Stimulated activated effector memory CD8-positive, alpha-beta T cell treated with anti-CD3 and anti-CD28 coated beads, Interleukin-12 subunit alpha, Interleukin-12 subunit beta, amount 100 ng/mL, for 72 hours (primary cell): ENCODE results near the gene APOL3.
"Not testable (repeated sequence)": the region's sequence is repeated elsewhere in the genome, so short reads cannot be mapped to it uniquely, and the experiment has no call there.

Experiments
- ATAC-seq: fragments of 150-1000 bp; cut with Tn5 transposase; 2 replicates; pipeline ENCODE4 v1.10.0; 2021
- DNase-seq, 2 donors: peaks; one replicate each; pipeline ENCODE4 v3.0.0; 2021 to 2022; ENCODE audit warnings: low spot score in 2 of 2
- H3K27ac Mint-ChIP-seq: one replicate; pipeline ENCODE4 v1.8.0; 2022; ENCODE audit warnings: mild to moderate bottlenecking, mixed read lengths
- H3K36me3 Mint-ChIP-seq: one replicate; pipeline ENCODE4 v1.8.0; 2022; ENCODE audit warnings: mild to moderate bottlenecking, mixed read lengths
- H3K4me1 Mint-ChIP-seq: one replicate; pipeline ENCODE4 v1.8.0; 2022; ENCODE audit warnings: mixed read lengths
- H3K4me3 Mint-ChIP-seq: one replicate; pipeline ENCODE4 v1.8.0; 2022; ENCODE audit warnings: mild to moderate bottlenecking, mixed read lengths
- H3K9me3 Mint-ChIP-seq: one replicate; pipeline ENCODE4 v1.8.0; 2022; ENCODE audit warnings: mixed read lengths

The APOL3 gene

DNA sequence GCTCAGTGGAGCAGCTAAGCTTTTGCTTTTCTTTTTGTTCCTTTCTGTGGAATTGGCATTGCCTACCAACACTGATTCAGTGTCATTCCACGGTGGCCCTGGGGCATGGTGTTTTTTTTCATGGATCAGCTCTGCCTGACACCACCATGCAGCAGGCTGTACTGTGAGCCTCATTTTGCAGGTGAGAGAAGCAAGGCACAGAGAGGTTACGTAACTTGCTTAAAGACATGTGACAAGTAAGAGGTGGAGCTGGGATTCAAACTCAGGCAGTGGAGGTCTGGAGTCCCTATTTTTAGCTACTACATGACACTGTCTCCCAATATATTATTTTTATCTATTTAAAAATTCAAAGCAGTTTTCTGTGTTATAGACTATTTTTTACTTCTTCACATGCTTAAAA, 44.4 kb downstream of the APOL3 start:
- Mint-ChIP-seq H3K27ac (no peak overlapping the region), H3K9me3 (no peaks in the 10 kb centered on the region), H3K36me3 (no peaks in the 10 kb centered on the region), H3K4me3 (no peak overlapping the region), H3K4me1 (no peaks in the 10 kb centered on the region)
- DNase-seq (no peak), ATAC-seq (no peak)

DNA sequence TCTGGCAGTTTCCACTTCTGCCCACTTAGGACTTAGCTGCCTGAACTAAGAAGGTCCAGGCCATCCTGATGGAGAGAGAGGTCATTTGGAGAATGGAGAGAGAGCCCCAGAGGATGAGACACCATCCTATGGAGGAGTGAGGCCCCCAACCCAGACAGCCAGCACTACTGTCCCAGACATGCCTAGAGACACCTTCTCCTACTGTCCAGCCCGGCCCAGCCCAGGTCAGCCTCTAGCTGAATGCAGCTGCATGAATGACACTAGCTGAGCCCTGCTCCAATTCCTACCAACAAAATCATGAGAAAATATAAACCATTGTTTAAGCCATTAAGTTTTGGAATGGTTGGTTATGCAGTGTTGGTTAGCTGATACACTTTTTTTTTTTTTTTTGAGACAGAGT, 47.4 kb downstream of the APOL3 start:
- no peak overlapping the region for H3K4me3 Mint-ChIP-seq
- no peaks in the 10 kb centered on the region for H3K9me3 Mint-ChIP-seq
- DNase-seq = no peak
- no peaks in the 10 kb centered on the region for H3K4me1 Mint-ChIP-seq
- no peak overlapping the region for H3K27ac Mint-ChIP-seq
- no peak for ATAC-seq
- H3K36me3 Mint-ChIP-seq = no peaks in the 10 kb centered on the region

DNA sequence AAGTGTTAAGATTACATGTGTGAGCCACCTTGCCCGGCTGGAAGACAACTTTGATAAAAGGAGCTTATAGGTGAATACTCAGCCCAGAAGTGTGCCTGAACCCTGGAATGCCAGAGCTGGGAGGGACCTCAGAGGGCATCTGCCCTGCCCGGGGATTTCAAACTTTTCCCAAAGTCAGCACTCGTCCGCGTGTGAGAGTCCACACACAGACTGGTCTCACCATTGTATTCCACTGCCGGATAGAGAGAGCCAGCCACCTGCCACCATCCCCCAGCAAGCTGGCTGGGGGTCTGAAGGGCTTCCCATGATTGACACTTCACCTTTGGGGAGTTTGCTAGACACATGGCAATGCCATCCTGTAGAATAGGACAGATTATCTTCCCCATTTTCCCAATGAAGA, 49.2 kb downstream of the APOL3 start:
- Mint-ChIP-seq H3K4me1 (no peaks in the 10 kb centered on the region), H3K4me3 (no peak overlapping the region), H3K9me3 (no peaks in the 10 kb centered on the region), H3K27ac (no peak overlapping the region), H3K36me3 (no peaks in the 10 kb centered on the region)
- DNase-seq (no peak), ATAC-seq (no peak)

DNA sequence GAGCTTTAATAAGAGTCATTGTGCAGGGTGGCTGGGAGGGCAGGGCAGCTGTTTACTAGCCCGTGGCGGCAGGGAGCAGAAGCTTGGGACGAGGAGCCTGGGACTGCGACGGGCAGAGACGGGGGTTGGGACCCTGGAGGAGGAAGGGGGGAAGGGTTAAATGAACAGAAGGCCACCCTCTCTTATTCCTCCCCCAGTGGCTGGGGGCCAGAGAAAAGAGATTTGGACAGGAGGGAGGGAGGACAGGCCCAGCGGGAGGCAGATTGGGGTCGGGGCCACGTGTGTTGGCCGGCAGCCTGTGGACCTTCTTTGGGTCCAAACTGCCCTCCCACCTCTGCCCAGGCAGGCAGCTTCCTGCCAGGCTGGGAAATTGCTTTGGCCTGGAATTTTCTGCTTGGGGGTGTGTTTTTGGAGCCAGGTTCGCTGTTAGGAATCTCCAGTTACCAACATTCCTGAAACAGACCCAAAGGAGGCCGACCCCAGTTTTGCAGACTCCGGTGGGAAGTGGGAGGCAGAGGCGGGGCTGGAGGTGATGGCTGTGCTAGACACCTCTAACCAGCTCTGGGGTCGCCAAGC, 50.2 kb downstream of the APOL3 start:
- Mint-ChIP-seq H3K9me3 (no peaks in the 10 kb centered on the region), H3K27ac (peak overlapping the region; percentile 81), H3K36me3 (no peaks in the 10 kb centered on the region), H3K4me3 (no peak overlapping the region), H3K4me1 (no peaks in the 10 kb centered on the region)
- DNase-seq (no peak), ATAC-seq (no peak)

DNA sequence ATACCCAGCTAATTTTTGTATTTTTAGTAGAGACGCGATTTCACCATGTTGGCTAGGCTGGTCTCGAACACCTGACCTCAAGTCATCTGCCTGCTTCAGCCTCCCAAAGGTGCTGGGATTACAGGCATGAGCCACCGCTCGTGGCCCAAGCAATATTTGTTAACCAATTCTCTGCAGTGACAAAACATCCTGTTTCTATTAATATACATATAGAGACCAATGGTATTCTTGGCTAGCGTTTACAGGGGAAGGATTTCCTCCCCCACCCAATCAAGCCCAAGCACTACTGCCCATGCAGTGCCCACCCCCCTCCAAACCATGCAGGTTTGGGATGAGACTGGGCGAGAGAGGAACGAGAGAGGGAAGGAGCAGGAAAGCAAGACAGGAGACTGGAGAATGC, 53.1 kb downstream of the APOL3 start:
- no peaks in the 10 kb centered on the region for H3K36me3 Mint-ChIP-seq
- ATAC-seq = no peak
- no peaks in the 10 kb centered on the region for H3K9me3 Mint-ChIP-seq
- no peak for DNase-seq
- no peaks in the 10 kb centered on the region for H3K4me1 Mint-ChIP-seq
- H3K4me3 Mint-ChIP-seq = no peak overlapping the region
- no peak overlapping the region for H3K27ac Mint-ChIP-seq

DNA sequence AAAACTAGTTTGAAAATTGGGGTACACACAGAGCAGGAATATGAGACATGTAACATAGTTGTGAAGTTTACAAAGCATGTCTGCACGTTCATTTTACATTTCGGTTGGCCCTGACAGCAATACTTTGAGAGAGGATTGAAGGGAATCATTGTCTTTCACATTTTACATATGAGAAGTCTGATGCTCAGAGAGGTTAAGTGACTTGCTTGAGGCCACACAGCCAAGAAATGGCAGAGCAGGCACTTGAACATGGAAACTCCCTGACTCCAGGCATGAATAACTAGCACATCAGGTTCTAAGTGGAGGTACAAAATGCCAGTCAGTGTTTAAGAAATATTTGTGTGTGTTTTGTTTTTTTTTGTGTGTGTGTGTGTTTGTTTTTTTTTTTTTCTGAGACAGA, 53.6 kb downstream of the APOL3 start:
- Mint-ChIP-seq H3K9me3 (no peaks in the 10 kb centered on the region), H3K4me1 (no peaks in the 10 kb centered on the region), H3K27ac (no peak overlapping the region), H3K36me3 (no peaks in the 10 kb centered on the region), H3K4me3 (no peak overlapping the region)
- DNase-seq = no peak
- no peak for ATAC-seq

DNA sequence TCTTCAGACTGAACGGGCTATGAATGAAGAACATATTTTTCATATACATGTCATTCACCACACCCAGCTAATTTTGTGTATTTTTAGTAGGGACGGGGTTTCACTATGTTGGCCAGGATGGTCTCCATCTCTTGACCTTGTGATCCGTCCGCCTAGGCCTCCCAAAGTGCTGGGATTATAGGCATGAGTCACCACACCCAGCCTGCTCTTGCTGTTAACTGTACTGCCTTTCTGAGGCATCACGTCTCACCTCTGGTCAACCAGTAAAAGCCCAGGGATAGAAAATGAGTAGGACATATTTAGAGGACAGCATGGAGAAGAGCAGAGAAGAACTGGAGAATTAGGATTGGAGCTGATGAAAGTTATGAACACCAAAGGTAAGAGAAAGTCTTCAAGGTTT, 55.6 kb downstream of the APOL3 start:
- H3K27ac Mint-ChIP-seq = no peak overlapping the region
- DNase-seq (no peak), ATAC-seq (no peak)
- H3K9me3 Mint-ChIP-seq = no peaks in the 10 kb centered on the region
- no peaks in the 10 kb centered on the region for H3K4me1 Mint-ChIP-seq
- no peak overlapping the region for H3K4me3 Mint-ChIP-seq
- H3K36me3 Mint-ChIP-seq = no peaks in the 10 kb centered on the region

DNA sequence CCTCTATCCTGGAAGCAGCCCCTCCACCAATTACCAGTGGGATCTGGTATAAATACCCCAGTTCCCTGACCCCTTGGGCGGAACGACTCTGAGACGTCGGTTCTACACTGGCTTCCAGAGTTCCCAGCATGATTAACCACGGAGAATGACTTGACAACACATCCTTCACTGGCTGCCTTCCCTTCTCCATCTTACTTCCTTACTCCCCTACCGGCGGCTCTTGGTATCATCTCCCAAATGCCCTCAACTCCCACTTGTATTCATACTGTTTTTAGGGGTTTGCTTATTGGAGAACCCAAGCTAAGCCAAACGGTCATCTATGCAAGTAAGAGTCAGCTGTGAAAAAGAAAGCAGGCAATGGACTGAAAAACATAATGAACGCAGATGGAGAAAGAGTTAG, 56.1 kb downstream of the APOL3 start:
- Mint-ChIP-seq H3K9me3 (no peaks in the 10 kb centered on the region), H3K4me1 (no peaks in the 10 kb centered on the region), H3K27ac (no peak overlapping the region), H3K4me3 (no peak overlapping the region), H3K36me3 (no peaks in the 10 kb centered on the region)
- ATAC-seq (no peak), DNase-seq (no peak)

DNA sequence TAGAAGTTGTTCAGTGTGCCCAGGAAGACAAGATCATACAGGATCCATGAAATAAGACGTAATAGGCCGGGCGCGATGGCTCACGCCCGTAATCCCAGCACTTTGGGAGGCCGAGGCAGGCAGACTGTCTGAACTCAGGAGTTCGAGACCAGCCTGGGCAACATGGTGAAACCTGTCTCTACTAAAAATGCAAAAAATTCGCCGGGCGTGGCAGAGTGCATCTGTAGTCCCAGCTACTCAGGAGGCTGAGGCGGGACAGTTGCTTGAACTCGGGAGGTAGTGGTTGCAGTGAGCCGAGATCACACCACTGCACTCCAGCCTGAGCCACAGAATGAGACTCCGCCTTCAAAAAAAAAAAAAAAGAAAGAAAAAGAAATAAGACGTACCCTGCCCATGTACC, 56.7 kb downstream of the APOL3 start:
- DNase-seq (no peak), ATAC-seq (no peak)
- no peak overlapping the region for H3K4me3 Mint-ChIP-seq
- H3K4me1 Mint-ChIP-seq = no peaks in the 10 kb centered on the region
- H3K36me3 Mint-ChIP-seq = no peaks in the 10 kb centered on the region
- H3K9me3 Mint-ChIP-seq = no peaks in the 10 kb centered on the region
- H3K27ac Mint-ChIP-seq = no peak overlapping the region

DNA sequence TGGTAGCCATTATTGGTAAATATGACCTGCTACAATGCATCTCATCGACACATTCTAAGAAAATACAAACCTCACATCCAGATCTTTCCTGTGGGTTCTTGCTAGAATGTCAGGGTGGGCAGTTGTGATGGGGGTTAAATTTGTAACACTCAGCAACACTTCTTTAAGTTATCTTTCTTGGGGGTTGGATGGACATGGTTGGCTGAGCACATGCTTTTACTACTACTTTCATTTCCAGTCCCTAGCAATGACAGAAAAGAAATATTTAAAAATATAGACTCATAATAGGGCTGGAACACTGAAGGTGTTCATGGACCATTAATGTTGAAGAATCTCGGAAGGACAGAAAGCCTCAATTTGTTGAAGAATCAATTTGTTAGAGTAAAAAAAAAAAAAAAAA, 57.6 kb downstream of the APOL3 start:
- no peak for ATAC-seq

DNA sequence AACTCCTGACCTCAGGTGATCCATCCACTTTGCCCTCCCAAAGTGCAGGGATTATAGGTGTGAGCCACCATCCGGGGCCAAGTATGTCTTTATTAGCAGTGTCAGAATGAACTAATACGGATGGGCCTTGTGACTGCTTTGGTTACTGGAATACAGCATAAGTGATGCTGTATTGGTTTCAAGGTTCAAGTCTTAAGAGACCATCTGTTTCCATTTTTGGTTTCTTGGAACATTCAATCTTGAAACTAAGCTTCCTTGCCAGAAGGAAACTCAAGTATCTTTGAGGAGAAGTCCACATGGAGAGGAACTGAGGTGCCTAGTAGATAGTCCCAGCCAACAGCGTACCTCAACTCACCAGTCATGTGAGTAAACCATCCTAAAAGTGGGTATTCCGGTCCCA, 58.8 kb downstream of the APOL3 start:
- DNase-seq = no peak
- Mint-ChIP-seq H3K4me1 (no peaks in the 10 kb centered on the region), H3K27ac (no peak overlapping the region), H3K4me3 (no peak overlapping the region), H3K9me3 (no peaks in the 10 kb centered on the region), H3K36me3 (no peaks in the 10 kb centered on the region)
- no peak for ATAC-seq

More for the DNA sequence above, 57.6 kb downstream of the APOL3 start:
- Mint-ChIP-seq H3K27ac (no peak overlapping the region), H3K4me1 (no peaks in the 10 kb centered on the region), H3K9me3 (no peaks in the 10 kb centered on the region), H3K4me3 (no peak overlapping the region), H3K36me3 (no peaks in the 10 kb centered on the region)
- no peak for DNase-seq

DNA sequence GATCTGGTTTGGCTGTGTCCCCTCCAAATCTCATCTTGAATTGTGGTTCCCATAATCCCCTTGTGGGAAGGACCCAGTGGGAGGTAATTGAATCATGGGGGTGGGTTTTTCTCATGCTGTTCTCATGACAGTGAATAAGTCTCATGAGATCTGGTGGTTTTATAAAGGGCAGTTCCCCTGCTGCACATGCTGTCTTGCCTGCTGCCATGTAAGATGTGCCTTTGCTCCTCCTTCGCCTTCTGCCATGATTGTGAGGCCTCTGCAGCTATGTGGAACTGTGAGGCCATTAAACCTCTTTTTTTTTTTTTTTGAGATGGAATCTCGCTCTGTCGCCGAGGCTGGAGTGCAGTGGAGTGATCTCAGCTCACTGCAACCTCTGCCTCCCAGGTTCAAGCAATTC, 59.6 kb downstream of the APOL3 start:
- H3K9me3 Mint-ChIP-seq, H3K27ac Mint-ChIP-seq, H3K4me1 Mint-ChIP-seq, DNase-seq, ATAC-seq, H3K36me3 Mint-ChIP-seq, H3K4me3 Mint-ChIP-seq: not testable (repeated sequence)

DNA sequence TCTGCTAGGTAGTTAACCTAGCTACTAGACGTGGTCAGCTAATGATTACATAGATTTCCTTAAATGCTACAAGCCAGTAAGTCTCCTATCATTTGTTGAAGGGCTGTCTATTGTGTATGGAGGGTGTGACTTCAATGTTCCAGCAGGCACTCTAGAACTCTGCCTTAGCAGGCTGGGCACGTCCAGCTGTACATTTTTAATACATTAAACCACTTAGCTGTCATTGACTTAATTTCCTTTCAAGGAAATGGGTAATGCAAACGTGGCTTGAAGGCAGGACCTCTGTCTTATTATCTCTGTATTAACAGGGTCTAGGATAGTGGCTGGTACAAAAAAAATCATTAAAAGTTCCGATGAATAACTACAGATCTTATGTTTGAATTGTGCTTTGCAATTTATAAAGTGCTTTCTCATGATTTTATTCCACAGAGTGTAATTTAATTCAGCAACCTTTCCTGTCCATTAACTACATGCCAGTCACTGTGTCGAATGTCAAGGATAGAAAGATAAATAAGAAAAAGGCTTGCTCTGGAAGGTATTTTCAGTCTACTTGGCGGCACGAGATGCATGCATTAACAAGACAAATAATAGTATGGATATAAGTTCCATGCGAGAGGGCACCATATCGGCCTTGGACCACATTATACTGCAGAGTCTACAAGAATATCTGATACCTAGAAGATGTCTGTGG, 60.3 kb downstream of the APOL3 start:
- Mint-ChIP-seq H3K36me3 (no peaks in the 10 kb centered on the region), H3K27ac (no peak overlapping the region)

DNA sequence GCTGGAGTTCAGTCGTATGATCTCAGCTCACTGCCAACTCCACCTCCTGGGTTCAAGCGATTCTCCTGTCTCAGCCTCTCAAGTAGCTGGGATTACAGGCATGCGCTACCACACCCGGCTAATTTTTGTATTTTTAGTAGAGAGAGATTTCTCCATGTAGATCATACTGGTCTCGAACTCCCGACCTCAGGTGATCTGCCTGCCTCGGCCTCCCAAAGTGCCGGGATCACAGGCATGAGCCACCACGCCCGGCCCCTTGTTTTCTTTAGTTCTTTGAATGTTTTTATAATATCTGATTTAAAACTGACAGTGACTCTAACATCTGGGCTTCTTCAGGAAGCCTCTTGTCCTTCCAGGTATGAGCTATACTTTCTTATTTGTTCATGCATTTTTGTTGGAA, 61.0 kb downstream of the APOL3 start:
- DNase-seq, H3K36me3 Mint-ChIP-seq, H3K9me3 Mint-ChIP-seq, ATAC-seq, H3K4me1 Mint-ChIP-seq, H3K27ac Mint-ChIP-seq, H3K4me3 Mint-ChIP-seq: not testable (repeated sequence)

More for the DNA sequence above, 60.3 kb downstream of the APOL3 start:
- ATAC-seq = no peak
- Mint-ChIP-seq H3K4me3 (no peak overlapping the region), H3K9me3 (no peaks in the 10 kb centered on the region), H3K4me1 (no peaks in the 10 kb centered on the region)
- no peak for DNase-seq

DNA sequence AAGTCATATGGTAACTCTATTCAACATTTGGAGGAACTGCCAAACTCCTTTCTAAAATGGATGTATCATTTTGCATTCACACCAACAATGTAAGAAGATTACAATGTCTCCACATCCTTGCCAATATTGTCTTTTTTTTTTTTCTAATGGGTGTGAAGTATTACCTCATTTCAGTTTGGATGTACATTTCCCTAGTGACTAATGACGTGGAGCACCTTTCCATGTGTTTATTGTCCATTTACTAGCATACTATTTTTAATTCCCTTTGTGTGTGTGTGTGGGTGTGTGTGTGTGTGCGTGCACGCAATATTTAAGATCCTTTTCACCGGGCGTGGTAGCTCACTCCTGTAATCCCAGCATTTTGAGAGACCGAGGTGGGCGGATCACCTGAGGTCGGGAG, 62.7 kb downstream of the APOL3 start:
- no peak overlapping the region for H3K4me3 Mint-ChIP-seq
- DNase-seq = no peak
- no peaks in the 10 kb centered on the region for H3K36me3 Mint-ChIP-seq

DNA sequence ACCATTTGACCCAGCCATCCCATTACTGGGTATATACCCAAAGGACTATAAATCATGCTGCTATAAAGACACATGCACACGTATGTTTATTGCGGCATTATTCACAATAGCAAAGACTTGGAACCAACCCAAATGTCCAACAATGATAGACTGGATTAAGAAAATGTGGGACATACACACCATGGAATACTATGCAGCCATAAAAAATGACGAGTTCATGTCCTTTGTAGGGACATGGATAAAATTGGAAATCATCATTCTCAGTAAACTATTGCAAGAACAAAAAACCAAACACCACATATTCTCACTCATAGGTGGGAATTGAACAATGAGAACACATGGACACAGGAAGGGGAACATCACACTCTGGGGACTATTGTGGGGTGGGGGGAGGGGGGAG, 69.8 kb downstream of the APOL3 start:
- H3K27ac Mint-ChIP-seq, H3K36me3 Mint-ChIP-seq, H3K9me3 Mint-ChIP-seq, H3K4me1 Mint-ChIP-seq, H3K4me3 Mint-ChIP-seq, DNase-seq, ATAC-seq: not testable (repeated sequence)

More for the DNA sequence above, 62.7 kb downstream of the APOL3 start:
- no peak for ATAC-seq
- Mint-ChIP-seq H3K27ac (no peak overlapping the region), H3K9me3 (no peaks in the 10 kb centered on the region), H3K4me1 (no peaks in the 10 kb centered on the region)
